Naive thymus-derived CD8-positive, alpha-beta T cell (primary cell): ENCODE data around the gene KIF3A. TPM values are rescaled to one million over a fixed set of nuclear protein-coding genes. Genes with fewer than 3 reads are reported as not detected.

ENCODE experiments used
- ATAC-seq, 2 donors: fragments of 150-1000 bp; cut with Tn5 transposase in 1 of 2; sonication (Bioruptor Pico), chemical (Tn5 transposase) in 1 of 2; 1 replicate in 1 of 2; 2 replicates in 1 of 2; pipeline ENCODE4 v1.10.0; 2021; ENCODE audit warnings: mild to moderate bottlenecking in 2 of 2, moderate library complexity in 2 of 2
- POLR2A ChIA-PET: fragments of 350-600 bp; sonication (Branson Sonifier 250); formaldehyde crosslinking; loops from one replicate; lab custom pipeline; 2021; ENCODE audit warnings: antibody characterized with exemption; lab: Charles Lee
- DNase-seq, 10 donors: peaks; one replicate each; pipeline versions ENCODE4 v3.0.0 to v3.0.0-alpha.2; 2020 to 2022
- H3K27ac Mint-ChIP-seq, 10 donors: one replicate each; pipeline ENCODE4 v1.8.0; 2020 to 2022; ENCODE audit warnings: mild to moderate bottlenecking in 10 of 10, mixed read lengths in 10 of 10, moderate library complexity in 4 of 10, inconsistent platforms in 1 of 10
- H3K27me3 Mint-ChIP-seq, 5 donors: one replicate each; pipeline ENCODE4 v1.8.0; 2021 to 2022; ENCODE audit warnings: mixed read lengths in 5 of 5
- H3K36me3 Mint-ChIP-seq, 3 donors: one replicate each; pipeline ENCODE4 v1.8.0; 2020 to 2022; ENCODE audit warnings: mixed read lengths in 3 of 3, mild to moderate bottlenecking in 2 of 3, inconsistent platforms in 1 of 3
- H3K4me1 Mint-ChIP-seq, 4 donors: one replicate each; pipeline ENCODE4 v1.8.0; 2021 to 2022; ENCODE audit warnings: mixed read lengths in 4 of 4
- H3K4me3 Mint-ChIP-seq, 10 donors: one replicate each; pipeline ENCODE4 v1.8.0; 2020 to 2022; ENCODE audit warnings: mild to moderate bottlenecking in 10 of 10, mixed read lengths in 10 of 10, moderate library complexity in 6 of 10, inconsistent platforms in 1 of 10
- H3K9me3 Mint-ChIP-seq, 9 donors: one replicate each; pipeline ENCODE4 v1.8.0; 2020 to 2022; ENCODE audit warnings: mixed read lengths in 9 of 9, mild to moderate bottlenecking in 3 of 9, inconsistent platforms in 1 of 9, moderate library complexity in 1 of 9
- polyA plus RNA-seq, 3 donors: library from polyadenylated mRNA; unstranded; fragments of 300-500 nt; fragmentation: Illumina TruSeq; gene quantifications; one replicate each; pipeline ENCODE4 v1.2.3, GENCODE V29; 2021
- total RNA-seq, 8 experiments: library from RNA in 2 of 8; stranded (reverse) in 2 of 8; gene quantifications; one replicate each; pipeline ENCODE4 v1.2.3 and lab custom pipeline; 2021 to 2026

The KIF3A gene
- 10 to 100 TPM; 15.1 to 16.9 TPM for total RNA-seq
- polyA plus RNA-seq, result 10 to 100 TPM in 2 of 3 donors, 1 to 10 TPM in 1; 8.5 to 13.5 (median 11.5) TPM
- total RNA-seq (lab: John Stamatoyannopoulos, UW), result 17.2 to 37.4 (median 24.3) reads per million in 6 experiments

DNA sequence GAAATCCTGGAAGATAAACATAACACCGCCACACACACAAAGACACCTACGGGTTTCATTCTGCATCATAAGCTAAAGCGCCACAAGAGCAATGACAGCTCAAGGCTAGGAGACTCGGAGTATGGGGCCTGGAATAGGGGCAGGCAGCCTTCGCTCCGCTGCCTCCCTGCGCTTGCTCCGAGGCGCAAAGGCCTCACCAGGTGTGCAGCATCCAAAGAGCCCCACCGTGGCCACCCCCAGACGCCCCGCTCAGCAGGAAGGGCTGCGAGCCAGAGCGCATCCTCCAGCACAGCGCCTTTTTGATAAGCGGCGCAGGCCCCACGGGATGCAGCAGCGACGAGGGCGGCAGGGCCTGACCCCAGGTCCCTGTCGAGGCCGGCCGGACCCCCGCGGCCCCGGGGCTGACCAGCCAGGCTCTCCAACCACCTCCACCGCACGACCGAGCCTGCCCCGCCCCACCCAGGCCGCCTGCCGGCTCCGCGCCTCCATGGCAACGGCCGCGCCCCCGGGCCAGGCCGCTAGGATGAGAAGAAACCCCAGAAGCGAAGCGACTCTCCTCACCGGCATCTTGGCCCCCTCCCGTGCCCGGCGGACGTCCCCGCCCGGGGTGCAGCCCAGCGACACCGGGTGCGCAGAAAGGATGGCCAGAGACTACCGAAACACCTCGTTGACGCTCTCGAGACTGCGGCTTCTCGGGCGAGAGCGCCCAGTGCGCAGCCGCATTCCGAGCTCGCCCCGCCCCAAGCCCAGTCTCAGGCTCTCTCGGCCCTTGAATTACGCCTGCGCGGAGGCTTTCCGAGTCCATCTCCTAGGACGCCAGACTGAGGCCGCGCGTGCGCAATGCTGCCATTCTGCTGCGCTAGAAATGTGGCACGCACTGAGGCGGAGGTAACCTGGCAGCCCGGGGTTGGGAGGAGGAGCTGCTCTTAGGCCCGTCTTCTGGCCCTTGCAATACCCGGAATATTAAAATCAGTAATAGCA, at the start of gene KIF3A:
Gene KIF3A, minus strand, starts transcription at position 694 of the 981 bp plus-strand sequence. Its CDS starts 127 bp downstream, at position 567.
- H3K9me3 Mint-ChIP-seq, result no peaks in the 10 kb centered on the region
- peaks cover 12 to 36% (median 32%) of the 10 kb centered on the region in 4 donors for H3K4me1 Mint-ChIP-seq
- peak within 1 kb of the TSS; percentile 91 to 96 (median 94) for H3K4me3 Mint-ChIP-seq
- ATAC-seq (peak; percentile 84 to 88), DNase-seq (peak; percentile 93 to 99 (median 96))
- peaks cover 0 to 9% (median 0%) of the 10 kb centered on the region in 5 donors for H3K27me3 Mint-ChIP-seq
- H3K27ac Mint-ChIP-seq, result peak within 1 kb of the TSS; percentile 89 to 97 (median 94)
- peaks cover 0 to 16% (median 0%) of the 10 kb centered on the region in 3 donors for H3K36me3 Mint-ChIP-seq
- POLR2A ChIA-PET, result interaction anchor here (0.8 to 3.2 kb wide), 9 partner anchors 9 to 1634 kb away, joined by 3 to 52 read pairs (median 3); partner anchors contain the start of genes CCNI2, HSPA4, RAD50 and SOWAHA

GRCh38 chr5:132787076-132787475, 49.7 kb upstream of the KIF3A start:
- ATAC-seq (no peak), DNase-seq (no peak)
- POLR2A ChIA-PET, result interaction anchor here (0.5 kb wide), 1 partner anchor 69 kb away, joined by 3 read pairs; no protein-coding TSS in a partner anchor
- Mint-ChIP-seq H3K9me3 (no peaks in the 10 kb centered on the region), H3K4me1 (peaks cover 0 to 3% (median 0%) of the 10 kb centered on the region in 4 donors), H3K36me3 (no peaks in the 10 kb centered on the region), H3K27me3 (peaks cover 19 to 37% (median 22%) of the 10 kb centered on the region in 5 donors), H3K4me3 (no peak overlapping the region), H3K27ac (peak overlapping the region in 1 of 10 donors; percentile 46)

GRCh38 chr5:132785864-132786263, 48.5 kb upstream of the KIF3A start:
- no peak overlapping the region for H3K4me3 Mint-ChIP-seq
- H3K9me3 Mint-ChIP-seq, result no peaks in the 10 kb centered on the region
- peaks cover 1 to 11% (median 6%) of the 10 kb centered on the region in 4 donors for H3K4me1 Mint-ChIP-seq
- ATAC-seq (no peak), DNase-seq (no peak)
- H3K36me3 Mint-ChIP-seq, result no peaks in the 10 kb centered on the region
- H3K27ac Mint-ChIP-seq, result no peak overlapping the region
- POLR2A ChIA-PET, result no interaction called here
- H3K27me3 Mint-ChIP-seq, result peaks cover 19 to 40% (median 27%) of the 10 kb centered on the region in 5 donors

GRCh38 chr5:132785365-132785764, 48.0 kb upstream of the KIF3A start:
- H3K36me3 Mint-ChIP-seq, result no peaks in the 10 kb centered on the region
- no peak overlapping the region for H3K4me3 Mint-ChIP-seq
- H3K27me3 Mint-ChIP-seq, result peaks cover 17 to 40% (median 27%) of the 10 kb centered on the region in 5 donors
- ATAC-seq (no peak), DNase-seq (no peak)
- H3K9me3 Mint-ChIP-seq, result no peaks in the 10 kb centered on the region
- POLR2A ChIA-PET, result no interaction called here
- H3K27ac Mint-ChIP-seq, result no peak overlapping the region
- H3K4me1 Mint-ChIP-seq, result peaks cover 4 to 16% (median 8%) of the 10 kb centered on the region in 4 donors

DNA sequence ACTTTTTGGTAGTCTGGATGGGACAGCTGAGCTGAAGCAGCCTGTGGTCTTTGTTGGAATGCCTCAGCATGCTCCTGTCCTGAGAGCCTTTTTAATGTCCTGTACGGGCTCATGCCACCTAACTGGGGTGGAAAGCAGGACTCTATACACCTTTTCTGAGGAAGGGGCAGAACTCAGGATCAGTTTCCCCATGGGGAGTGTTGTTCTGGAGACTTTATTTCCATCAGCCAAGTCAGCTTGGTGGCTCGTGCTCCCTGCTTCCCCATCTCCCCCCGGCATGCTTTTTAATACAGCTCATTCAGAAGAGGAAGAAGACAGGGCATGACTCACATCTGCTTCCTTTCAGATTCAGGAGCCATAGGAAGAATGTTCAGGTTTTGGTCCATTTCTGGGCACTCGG, 44.8 kb upstream of the KIF3A start:
- POLR2A ChIA-PET, result no interaction called here
- no peak for DNase-seq
- H3K36me3 Mint-ChIP-seq, result no peaks in the 10 kb centered on the region
- peaks cover 14 to 42% (median 22%) of the 10 kb centered on the region in 4 donors for H3K4me1 Mint-ChIP-seq
- no peak overlapping the region for H3K4me3 Mint-ChIP-seq
- no peak overlapping the region for H3K27ac Mint-ChIP-seq
- no peaks in the 10 kb centered on the region for H3K9me3 Mint-ChIP-seq
- no peak for ATAC-seq
- peaks cover 16 to 65% (median 45%) of the 10 kb centered on the region in 5 donors for H3K27me3 Mint-ChIP-seq

GRCh38 chr5:132781029-132781428, 43.7 kb upstream of the KIF3A start:
- POLR2A ChIA-PET, result interaction anchor here (0.6 kb wide), 1 partner anchor 493 kb away, joined by 3 read pairs; no protein-coding TSS in a partner anchor
- ATAC-seq, result no peak
- H3K4me3 Mint-ChIP-seq, result peak overlapping the region in 1 of 10 donors; percentile 10
- peaks cover 14 to 43% (median 24%) of the 10 kb centered on the region in 4 donors for H3K4me1 Mint-ChIP-seq
- no peaks in the 10 kb centered on the region for H3K36me3 Mint-ChIP-seq
- no peak for DNase-seq
- peaks cover 14 to 63% (median 45%) of the 10 kb centered on the region in 5 donors for H3K27me3 Mint-ChIP-seq
- no peaks in the 10 kb centered on the region for H3K9me3 Mint-ChIP-seq
- H3K27ac Mint-ChIP-seq, result no peak overlapping the region

GRCh38 chr5:132780577-132780976, 43.2 kb upstream of the KIF3A start:
- POLR2A ChIA-PET, result no interaction called here
- H3K9me3 Mint-ChIP-seq, result no peaks in the 10 kb centered on the region
- H3K36me3 Mint-ChIP-seq, result no peaks in the 10 kb centered on the region
- H3K4me3 Mint-ChIP-seq, result peak overlapping the region in 1 of 10 donors; percentile 10
- H3K27ac Mint-ChIP-seq, result no peak overlapping the region
- DNase-seq (peak in 2 of 10 donors; percentile 13 to 22), ATAC-seq (no peak)
- peaks cover 11 to 58% (median 41%) of the 10 kb centered on the region in 5 donors for H3K27me3 Mint-ChIP-seq
- peaks cover 14 to 47% (median 27%) of the 10 kb centered on the region in 4 donors for H3K4me1 Mint-ChIP-seq

- POLR2A ChIA-PET, result no interaction called here
- H3K27ac Mint-ChIP-seq, result peak overlapping the region in 1 of 10 donors; percentile 64
- no peaks in the 10 kb centered on the region for H3K36me3 Mint-ChIP-seq
- H3K9me3 Mint-ChIP-seq, result no peaks in the 10 kb centered on the region
- peaks cover 7 to 52% (median 40%) of the 10 kb centered on the region in 5 donors for H3K27me3 Mint-ChIP-seq
- peak overlapping the region in 2 of 10 donors; percentile 1 to 37 for H3K4me3 Mint-ChIP-seq
- peaks cover 13 to 54% (median 30%) of the 10 kb centered on the region in 4 donors for H3K4me1 Mint-ChIP-seq
- DNase-seq (no peak), ATAC-seq (no peak)
Measured at GRCh38 chr5:132779961-132780360, 42.6 kb upstream of the KIF3A start.

- peaks cover 14 to 56% (median 30%) of the 10 kb centered on the region in 4 donors for H3K4me1 Mint-ChIP-seq
- no peak overlapping the region for H3K27ac Mint-ChIP-seq
- peaks cover 5 to 48% (median 43%) of the 10 kb centered on the region in 5 donors for H3K27me3 Mint-ChIP-seq
- H3K36me3 Mint-ChIP-seq, result no peaks in the 10 kb centered on the region
- DNase-seq (no peak), ATAC-seq (no peak)
- peak overlapping the region in 5 of 10 donors; percentile 1 to 83 (median 54) for H3K4me3 Mint-ChIP-seq
- no peaks in the 10 kb centered on the region for H3K9me3 Mint-ChIP-seq
- POLR2A ChIA-PET, result interaction anchor here (1.4 kb wide), 1 partner anchor 15 kb away, joined by 3 read pairs; no protein-coding TSS in a partner anchor
Measured at GRCh38 chr5:132778856-132779255, 41.5 kb upstream of the KIF3A start.

GRCh38 chr5:132778129-132778528, 40.8 kb upstream of the KIF3A start:
- peaks cover 4 to 47% (median 41%) of the 10 kb centered on the region in 5 donors for H3K27me3 Mint-ChIP-seq
- peak overlapping the region in 9 of 10 donors; percentile 3 to 86 (median 41) for H3K27ac Mint-ChIP-seq
- H3K4me1 Mint-ChIP-seq, result peaks cover 14 to 56% (median 30%) of the 10 kb centered on the region in 4 donors
- POLR2A ChIA-PET, result interaction anchor here (1.1 to 1.4 kb wide), 3 partner anchors 14 to 40 kb away, joined by 3 to 6 read pairs (median 3); partner anchors contain the start of genes CCNI2 and KIF3A
- no peaks in the 10 kb centered on the region for H3K9me3 Mint-ChIP-seq
- peak overlapping the region; percentile 72 to 91 (median 80) for H3K4me3 Mint-ChIP-seq
- H3K36me3 Mint-ChIP-seq, result no peaks in the 10 kb centered on the region
- ATAC-seq (no peak), DNase-seq (no peak)

- POLR2A ChIA-PET, result interaction anchor here (1.1 to 1.4 kb wide), 4 partner anchors 13 to 186 kb away, joined by 3 to 6 read pairs (median 3); partner anchors contain the start of genes AFF4, CCNI2 and KIF3A
- Mint-ChIP-seq H3K27me3 (peaks cover under 1 to 44% (median 36%) of the 10 kb centered on the region in 5 donors), H3K4me1 (peaks cover 15 to 56% (median 30%) of the 10 kb centered on the region in 4 donors), H3K27ac (peak within 1 kb of the TSS in 9 of 10 donors; percentile 3 to 86 (median 50)), H3K4me3 (peak within 1 kb of the TSS; percentile 72 to 91 (median 80)), H3K36me3 (no peaks in the 10 kb centered on the region), H3K9me3 (no peaks in the 10 kb centered on the region)
- ATAC-seq (peak in 1 of 2 donors; percentile 46), DNase-seq (peak in 5 of 10 donors; percentile 6 to 35 (median 33))
Measured at GRCh38 chr5:132777209-132778069, 40.1 kb upstream of the KIF3A start, which contains the start of gene SEPTIN8. TSS of gene SEPTIN8 (minus strand) at chr5:132777239. CDS start at chr5:132777137, 102 bp downstream.
